Astrocyte (in vitro differentiated cells and primary cell): Measurements from ENCODE around the gene LPO.

Experiments
- EZH2 ChIP-seq: IDR thresholded peaks from 2 replicates; pipeline ENCODE4 v1.6.1; 2012; ENCODE audit warnings: mild to moderate bottlenecking, low read length, inconsistent platforms; ENCODE audit not compliant: insufficient read depth
- TF ChIP-seq, protein P1 (sequence below): IDR thresholded peaks from 2 replicates; pipeline ENCODE4 v1.5.1; 2011; ENCODE audit warnings: low read depth, mild to moderate bottlenecking, inconsistent platforms, low read length, moderate library complexity; ENCODE audit not compliant: insufficient read depth

- TF ChIP-seq, protein P1, sequence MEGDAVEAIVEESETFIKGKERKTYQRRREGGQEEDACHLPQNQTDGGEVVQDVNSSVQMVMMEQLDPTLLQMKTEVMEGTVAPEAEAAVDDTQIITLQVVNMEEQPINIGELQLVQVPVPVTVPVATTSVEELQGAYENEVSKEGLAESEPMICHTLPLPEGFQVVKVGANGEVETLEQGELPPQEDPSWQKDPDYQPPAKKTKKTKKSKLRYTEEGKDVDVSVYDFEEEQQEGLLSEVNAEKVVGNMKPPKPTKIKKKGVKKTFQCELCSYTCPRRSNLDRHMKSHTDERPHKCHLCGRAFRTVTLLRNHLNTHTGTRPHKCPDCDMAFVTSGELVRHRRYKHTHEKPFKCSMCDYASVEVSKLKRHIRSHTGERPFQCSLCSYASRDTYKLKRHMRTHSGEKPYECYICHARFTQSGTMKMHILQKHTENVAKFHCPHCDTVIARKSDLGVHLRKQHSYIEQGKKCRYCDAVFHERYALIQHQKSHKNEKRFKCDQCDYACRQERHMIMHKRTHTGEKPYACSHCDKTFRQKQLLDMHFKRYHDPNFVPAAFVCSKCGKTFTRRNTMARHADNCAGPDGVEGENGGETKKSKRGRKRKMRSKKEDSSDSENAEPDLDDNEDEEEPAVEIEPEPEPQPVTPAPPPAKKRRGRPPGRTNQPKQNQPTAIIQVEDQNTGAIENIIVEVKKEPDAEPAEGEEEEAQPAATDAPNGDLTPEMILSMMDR = no peak
- TF ChIP-seq EZH2 = no peak
Measured at GRCh38 chr17:58245428-58246103, 7.2 kb downstream of the LPO start.
